ENCODE results near the gene NSMCE1.
A peak's percentile ranks its signal among the peaks of the same experiment; 100 is the strongest.

The NSMCE1 gene

DNA sequence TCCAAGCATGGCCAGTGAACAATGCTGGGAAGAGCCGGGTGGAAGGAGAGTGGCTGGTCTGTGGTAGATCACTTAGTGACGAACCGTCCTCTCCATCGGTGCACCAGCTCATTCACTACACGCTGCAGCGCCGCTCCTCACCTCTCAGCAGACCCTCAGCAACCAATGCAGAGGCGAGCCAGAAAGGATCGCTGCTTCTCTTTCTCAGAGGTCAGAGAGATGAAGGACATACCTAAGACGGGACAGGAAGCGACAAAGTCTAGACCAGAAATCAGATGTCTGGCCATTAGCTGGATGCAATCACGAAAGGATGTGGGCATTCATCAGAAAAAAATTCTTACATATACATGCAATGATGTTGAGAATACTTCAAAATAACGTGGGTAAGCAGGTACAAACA lies 26.9 kb downstream of the NSMCE1 start:
- TF ChIP-seq CTCF (IDR thresholded peaks at IDR 0.05; ENCODE audit: borderline replicate concordance, insufficient read depth, low read depth, low read length) = no peak
- no peak overlapping the region for H3K4me3 ChIP-seq (ENCODE audit: low read depth, low read length)

GRCh38 chr16:27240948-27241531 lies 27.5 kb downstream of the NSMCE1 start:
- no peak for TF ChIP-seq CTCF (IDR thresholded peaks at IDR 0.05; ENCODE audit: borderline replicate concordance, insufficient read depth, low read depth, low read length)
- H3K4me3 ChIP-seq (ENCODE audit: low read depth, low read length) = no peak overlapping the region

DNA sequence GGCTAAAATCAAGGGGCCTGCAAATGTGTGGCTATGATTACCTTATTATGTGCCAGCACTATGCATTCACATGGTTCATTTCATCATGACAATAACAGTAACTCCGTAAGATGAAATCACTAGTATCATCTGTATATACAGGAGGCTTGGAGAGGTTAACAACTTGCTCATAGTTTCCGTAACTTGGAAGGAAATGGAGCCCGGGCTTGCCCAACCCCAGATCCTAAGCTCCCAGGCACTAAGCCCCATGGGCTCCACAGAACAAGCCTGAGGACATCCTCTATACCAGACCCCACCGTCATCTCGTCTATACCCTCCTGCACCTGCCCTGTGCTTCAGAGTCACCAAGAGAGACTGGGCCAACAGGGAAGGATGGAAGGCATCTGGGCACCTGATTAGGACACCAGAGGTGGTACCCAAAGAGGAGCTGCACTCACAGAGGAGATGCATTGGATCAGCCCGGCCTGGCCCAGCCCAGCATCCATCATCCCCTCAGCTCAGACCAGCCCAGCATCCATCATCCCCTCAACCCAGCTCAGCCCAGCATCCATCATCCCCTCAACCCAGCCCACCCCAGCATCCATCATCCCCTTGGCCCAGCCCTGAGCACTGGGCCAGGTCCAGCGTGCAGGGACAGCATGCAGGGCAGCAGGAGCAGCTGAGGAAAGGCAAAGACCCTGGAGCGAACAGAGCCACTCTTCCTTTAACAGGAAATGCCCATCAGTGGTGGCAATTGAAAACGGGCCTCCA lies 28.5 kb downstream of the NSMCE1 start:
- H3K4me3 ChIP-seq (ENCODE audit: low read depth, low read length) = no peak overlapping the region
- TF ChIP-seq CTCF (IDR thresholded peaks at IDR 0.05; ENCODE audit: borderline replicate concordance, insufficient read depth, low read depth, low read length) = no peak

GRCh38 chr16:27239026-27239425 lies 29.5 kb downstream of the NSMCE1 start:
- no peak for TF ChIP-seq CTCF (IDR thresholded peaks at IDR 0.05; ENCODE audit: borderline replicate concordance, insufficient read depth, low read depth, low read length)
- H3K4me3 ChIP-seq (ENCODE audit: low read depth, low read length) = no peak overlapping the region

GRCh38 chr16:27238591-27238990 lies 30.0 kb downstream of the NSMCE1 start:
- no peak for TF ChIP-seq CTCF (IDR thresholded peaks at IDR 0.05; ENCODE audit: borderline replicate concordance, insufficient read depth, low read depth, low read length)
- no peak overlapping the region for H3K4me3 ChIP-seq (ENCODE audit: low read depth, low read length)

- H3K4me3 ChIP-seq (ENCODE audit: low read depth, low read length) = no peak overlapping the region
- 0 out of 2 replicates have a peak, but pooled peaks have one; percentile 0 for TF ChIP-seq CTCF (IDR thresholded peaks at IDR 0.05; ENCODE audit: borderline replicate concordance, insufficient read depth, low read depth, low read length)
Measured at GRCh38 chr16:27238016-27238587, 30.5 kb downstream of the NSMCE1 start.

All from GM12875 (cell line).